ENCODE data around the gene NDOR1.

Gene NDOR1

DNA sequence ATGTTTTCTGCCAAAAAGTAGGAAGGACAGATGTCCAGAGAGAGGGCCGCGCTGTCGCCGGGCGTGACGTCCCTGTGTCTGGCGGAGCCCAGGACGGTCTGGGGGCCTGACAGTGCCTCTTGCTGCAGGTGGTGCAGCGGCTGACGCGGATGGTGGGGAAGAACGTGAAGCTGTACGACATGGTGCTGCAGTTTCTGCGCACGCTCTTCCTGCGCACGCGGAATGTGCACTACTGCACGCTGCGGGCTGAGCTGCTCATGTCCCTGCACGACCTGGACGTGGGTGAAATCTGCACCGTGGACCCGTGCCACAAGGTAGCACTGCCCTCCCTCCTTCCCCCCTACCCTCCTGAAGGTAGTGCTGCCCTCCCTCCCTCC, 57.4 kb downstream of the NDOR1 start:
- Histone ChIP-seq H3K36me3 (ENCODE audit: control insufficient read depth, insufficient read depth, low read length) (peaks cover 30% of the 10 kb centered on the region), H3K27ac (ENCODE audit: low read depth, low read length) (no peak overlapping the region), H3K4me3 (ENCODE audit: low read length) (no peak overlapping the region), H3K27me3 (ENCODE audit: control insufficient read depth, insufficient read depth, low read length) (no peaks in the 10 kb centered on the region), H3K4me1 (ENCODE audit: control insufficient read depth, insufficient read depth, low read length) (no peaks in the 10 kb centered on the region), H3K9ac (ENCODE audit: low read length) (no peak overlapping the region)

DNA sequence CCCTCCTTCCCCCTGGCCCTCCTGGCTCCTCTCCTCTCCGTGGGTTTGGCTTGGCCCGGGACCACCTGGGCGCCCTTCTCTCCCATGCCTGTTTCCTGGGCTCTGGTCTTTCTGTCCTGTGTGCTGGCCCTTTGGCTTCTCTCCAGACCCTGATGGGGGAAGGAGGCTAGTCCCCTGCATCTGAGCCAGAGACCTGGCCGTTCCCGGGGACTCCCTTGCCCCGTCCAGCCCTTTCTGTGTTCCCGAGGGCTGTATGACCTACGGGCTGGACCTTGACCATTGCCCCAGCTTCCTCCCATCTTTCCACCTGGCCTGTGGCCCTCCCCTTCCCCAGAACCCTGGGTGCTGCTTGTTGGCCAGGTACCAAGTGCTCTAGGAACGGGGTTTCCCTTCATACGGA, 58.0 kb downstream of the NDOR1 start:
- Histone ChIP-seq H3K27ac (ENCODE audit: low read depth, low read length) (no peak overlapping the region), H3K4me1 (ENCODE audit: control insufficient read depth, insufficient read depth, low read length) (no peaks in the 10 kb centered on the region), H3K27me3 (ENCODE audit: control insufficient read depth, insufficient read depth, low read length) (no peaks in the 10 kb centered on the region), H3K4me3 (ENCODE audit: low read length) (no peak overlapping the region), H3K36me3 (ENCODE audit: control insufficient read depth, insufficient read depth, low read length) (peaks cover 32% of the 10 kb centered on the region), H3K9ac (ENCODE audit: low read length) (no peak overlapping the region)

DNA sequence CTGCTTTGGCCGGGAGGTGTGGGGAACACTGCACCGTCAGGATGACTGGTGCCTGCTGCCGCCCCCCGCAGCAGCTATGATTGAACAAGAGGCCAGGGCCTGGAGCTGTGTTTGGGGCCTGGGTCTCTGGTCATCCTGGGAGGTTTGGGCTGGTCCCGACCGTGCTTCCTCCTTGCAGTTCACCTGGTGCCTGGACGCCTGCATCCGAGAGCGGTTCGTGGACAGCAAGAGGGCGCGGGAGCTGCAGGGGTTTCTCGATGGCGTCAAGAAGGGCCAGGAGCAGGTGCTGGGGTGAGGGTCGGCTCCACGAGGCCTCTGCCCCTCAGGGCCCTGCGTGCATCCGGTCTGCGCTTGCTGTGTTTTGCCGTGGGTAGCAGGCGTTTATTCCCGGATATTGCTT, 58.6 kb downstream of the NDOR1 start:
- no peaks in the 10 kb centered on the region for H3K27me3 ChIP-seq (ENCODE audit: control insufficient read depth, insufficient read depth, low read length)
- H3K36me3 ChIP-seq (ENCODE audit: control insufficient read depth, insufficient read depth, low read length), result peaks cover 38% of the 10 kb centered on the region
- H3K4me3 ChIP-seq (ENCODE audit: low read length), result no peak overlapping the region
- peaks cover 4% of the 10 kb centered on the region for H3K4me1 ChIP-seq (ENCODE audit: control insufficient read depth, insufficient read depth, low read length)
- no peak overlapping the region for H3K27ac ChIP-seq (ENCODE audit: low read depth, low read length)
- no peak overlapping the region for H3K9ac ChIP-seq (ENCODE audit: low read length)

DNA sequence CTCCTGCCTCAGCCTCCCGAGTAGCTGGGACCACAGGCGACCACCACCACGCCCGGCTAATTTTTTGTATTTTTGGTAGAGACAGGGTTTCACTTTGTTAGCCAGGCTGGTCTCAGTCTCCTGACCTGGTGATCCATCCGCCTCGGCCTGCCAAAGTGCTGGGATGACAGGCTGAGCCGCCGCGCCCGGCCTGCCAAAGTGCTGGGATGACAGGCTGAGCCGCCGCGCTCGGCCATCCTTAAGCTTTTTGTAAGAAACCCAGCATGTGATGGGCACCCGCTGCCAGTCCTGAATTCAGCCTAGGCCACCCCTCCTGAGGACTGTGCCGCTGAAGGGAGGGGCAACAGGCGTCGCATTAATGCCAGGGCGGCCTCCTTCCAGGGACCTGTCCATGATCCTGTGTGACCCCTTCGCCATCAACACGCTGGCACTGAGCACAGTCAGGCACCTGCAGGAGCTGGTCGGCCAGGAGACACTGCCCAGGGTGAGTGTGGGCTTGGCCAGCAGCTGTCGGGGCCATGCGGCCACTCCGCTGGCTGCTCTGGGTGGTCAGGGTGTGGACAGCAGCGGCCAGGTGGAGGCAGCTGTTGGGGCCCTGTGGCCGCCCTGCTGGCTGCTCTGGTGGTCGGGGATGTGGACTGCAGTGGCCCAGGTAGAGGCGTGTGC, 60.1 kb downstream of the NDOR1 start:
- H3K27ac ChIP-seq (ENCODE audit: low read depth, low read length), result no peak overlapping the region
- H3K4me1 ChIP-seq (ENCODE audit: control insufficient read depth, insufficient read depth, low read length), result peaks cover 9% of the 10 kb centered on the region
- H3K36me3 ChIP-seq (ENCODE audit: control insufficient read depth, insufficient read depth, low read length), result peaks cover 35% of the 10 kb centered on the region
- H3K9ac ChIP-seq (ENCODE audit: low read length), result no peak overlapping the region
- H3K4me3 ChIP-seq (ENCODE audit: low read length), result no peak overlapping the region
- H3K27me3 ChIP-seq (ENCODE audit: control insufficient read depth, insufficient read depth, low read length), result no peaks in the 10 kb centered on the region

DNA sequence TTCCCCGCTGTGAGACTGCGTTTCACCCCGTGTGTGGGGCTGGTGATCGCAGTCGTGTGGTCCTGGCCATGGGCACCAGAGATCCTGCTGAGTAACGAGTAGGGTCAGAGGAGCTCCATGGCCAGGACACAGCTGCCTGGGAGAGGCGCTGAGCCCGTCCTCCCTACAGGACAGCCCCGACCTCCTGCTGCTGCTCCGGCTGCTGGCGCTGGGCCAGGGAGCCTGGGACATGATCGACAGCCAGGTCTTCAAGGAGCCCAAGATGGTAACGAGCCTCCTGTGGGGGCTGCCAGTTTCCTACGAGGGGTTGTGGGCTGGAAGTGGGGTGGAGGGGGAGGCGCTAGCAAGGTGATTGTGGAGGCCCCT, 60.6 kb downstream of the NDOR1 start:
- Histone ChIP-seq H3K4me1 (ENCODE audit: control insufficient read depth, insufficient read depth, low read length) (peaks cover 9% of the 10 kb centered on the region), H3K4me3 (ENCODE audit: low read length) (no peak overlapping the region), H3K9ac (ENCODE audit: low read length) (no peak overlapping the region), H3K27ac (ENCODE audit: low read depth, low read length) (no peak overlapping the region), H3K27me3 (ENCODE audit: control insufficient read depth, insufficient read depth, low read length) (no peaks in the 10 kb centered on the region), H3K36me3 (ENCODE audit: control insufficient read depth, insufficient read depth, low read length) (peaks cover 39% of the 10 kb centered on the region)
